Astrocyte of the cerebellum (primary cell): ENCODE data around the gene HECTD3.

Source experiments
- DNase-seq: peaks from one replicate; pipeline ENCODE4 v3.0.0-alpha.2; 2011; ENCODE audit warnings: low read depth
- H3K4me3 ChIP-seq: 2 replicates; pipeline ENCODE4 v1.5.1; 2011; ENCODE audit warnings: mild to moderate bottlenecking, low read depth, low read length, moderate library complexity
- CTCF ChIP-seq: IDR thresholded peaks from 2 replicates; pipeline ENCODE4 v1.5.1; 2012; ENCODE audit warnings: low read length, low read depth, moderate library complexity, mild to moderate bottlenecking; ENCODE audit errors: missing control alignments
- in situ Hi-C: cut with HindIII; loops from 2 replicates; pipeline ENCODE4 v1.10.0; 2017; ENCODE audit warnings: low sequenced_read_pairs

The HECTD3 gene

GRCh38 chr1:45016090-45016697, 5.1 kb upstream of the HECTD3 start:
- in situ Hi-C loops = no loop called here
- no peak overlapping the region for H3K4me3 ChIP-seq
- no peak for DNase-seq
- TF ChIP-seq CTCF = no peak

- DNase-seq = no peak
- TF ChIP-seq CTCF = no peak
- H3K4me3 ChIP-seq = no peak overlapping the region
- in situ Hi-C loops = no loop called here
Measured at GRCh38 chr1:45015683-45016082, 4.6 kb upstream of the HECTD3 start.

- DNase-seq = peak; percentile 82
- TF ChIP-seq CTCF = peak; percentile 93
- in situ Hi-C loops = no loop called here
- H3K4me3 ChIP-seq = no peak overlapping the region
Measured at GRCh38 chr1:45014321-45015028, 3.4 kb upstream of the HECTD3 start.

DNA sequence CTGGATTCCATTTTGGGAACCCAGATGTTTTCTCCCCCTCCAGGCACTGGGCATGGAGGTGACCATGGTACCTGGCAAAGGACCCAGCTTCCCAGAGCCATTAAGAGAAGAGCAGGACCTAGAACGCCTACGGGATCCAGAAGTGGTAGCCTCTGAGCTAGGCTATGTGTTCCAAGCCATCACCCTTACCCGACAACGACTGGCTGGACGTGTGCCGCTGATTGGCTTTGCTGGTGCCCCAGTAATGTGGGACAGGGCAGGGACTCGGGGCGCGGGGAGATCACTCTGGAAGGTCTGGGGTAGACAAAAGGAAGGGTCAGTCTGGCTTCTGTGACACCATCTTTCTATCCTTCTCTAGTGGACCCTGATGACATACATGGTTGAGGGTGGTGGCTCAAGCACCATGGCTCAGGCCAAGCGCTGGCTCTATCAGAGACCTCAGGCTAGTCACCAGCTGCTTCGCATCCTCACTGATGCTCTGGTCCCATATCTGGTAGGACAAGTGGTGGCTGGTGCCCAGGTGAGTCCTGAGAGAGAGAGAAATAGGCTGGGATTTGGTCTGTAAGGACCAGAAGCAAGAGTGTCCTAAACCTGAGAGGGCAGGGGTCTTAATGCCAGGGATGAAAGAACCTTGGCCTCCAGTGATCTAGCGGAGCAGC, 2.6 kb upstream of the HECTD3 start:
- in situ Hi-C loops = no loop called here
- H3K4me3 ChIP-seq = peak overlapping the region; percentile 68
- DNase-seq = no peak
- no peak for TF ChIP-seq CTCF

- TF ChIP-seq CTCF = no peak
- H3K4me3 ChIP-seq = peak overlapping the region; percentile 68
- in situ Hi-C loops = no loop called here
- peak; percentile 19 for DNase-seq
Measured at GRCh38 chr1:45012639-45013278, 1.6 kb upstream of the HECTD3 start.

GRCh38 chr1:45011837-45012638, 914 bp upstream of the HECTD3 start, which contains the start of gene UROD:
Gene UROD, plus strand, starts transcription at chr1:45012254. Its CDS starts 12 bp downstream, at chr1:45012266.
- in situ Hi-C loops = no loop called here
- DNase-seq = peak; percentile 94
- no peak for TF ChIP-seq CTCF
- peak within 1 kb of the TSS; percentile 97 for H3K4me3 ChIP-seq
